Suppressor macrophage (primary cell): ENCODE results near the gene GPC3.
"Not testable (repeated sequence)": the region's sequence is repeated elsewhere in the genome, so short reads cannot be mapped to it uniquely, and the experiment has no call there.

Experiments
- DNase-seq, 4 experiments: peaks; one replicate each; pipeline ENCODE4 v3.0.0-alpha.2; 2020 to 2022

The GPC3 gene

GRCh38 chrX:133924548-133924947 lies 60.8 kb downstream of the GPC3 start:
- DNase-seq, result no peak

- DNase-seq, result no peak
Measured at GRCh38 chrX:133923548-133923947, 61.8 kb downstream of the GPC3 start.

- DNase-seq, result no peak
Measured at GRCh38 chrX:133923113-133923512, 62.3 kb downstream of the GPC3 start.

- DNase-seq, result peak in 2 of 4 experiments; percentile 1 to 2
Measured at GRCh38 chrX:133922390-133922771, 63.0 kb downstream of the GPC3 start.

- DNase-seq, result peak; percentile 6 to 48 (median 19)
Measured at GRCh38 chrX:133921764-133922389, 63.5 kb downstream of the GPC3 start.

GRCh38 chrX:133921086-133921485 lies 64.3 kb downstream of the GPC3 start:
- DNase-seq, result no peak

- no peak for DNase-seq
Measured at GRCh38 chrX:133918361-133918771, 67.0 kb downstream of the GPC3 start.

- DNase-seq, result no peak
Measured at GRCh38 chrX:133916984-133917722, 68.2 kb downstream of the GPC3 start.

GRCh38 chrX:133913658-133914388 lies 71.6 kb downstream of the GPC3 start:
- DNase-seq, result no peak

GRCh38 chrX:133913009-133913408 lies 72.4 kb downstream of the GPC3 start:
- DNase-seq, result no peak

GRCh38 chrX:133911825-133912495 lies 73.4 kb downstream of the GPC3 start:
- no peak for DNase-seq

GRCh38 chrX:133910539-133910938 lies 74.9 kb downstream of the GPC3 start:
- DNase-seq, result no peak

GRCh38 chrX:133909888-133910287 lies 75.5 kb downstream of the GPC3 start:
- no peak for DNase-seq

- no peak for DNase-seq
Measured at GRCh38 chrX:133908223-133908955, 77.0 kb downstream of the GPC3 start.

GRCh38 chrX:133907606-133908005 lies 77.8 kb downstream of the GPC3 start:
- DNase-seq, result no peak

GRCh38 chrX:133905305-133905704 lies 80.1 kb downstream of the GPC3 start:
- DNase-seq, result no peak

- no peak for DNase-seq
Measured at GRCh38 chrX:133897593-133898163, 87.7 kb downstream of the GPC3 start.

- no peak for DNase-seq
Measured at GRCh38 chrX:133892337-133892736, 93.1 kb downstream of the GPC3 start.

- DNase-seq, result no peak
Measured at GRCh38 chrX:133888984-133889383, 96.4 kb downstream of the GPC3 start.

- not testable (repeated sequence) for DNase-seq
Measured at GRCh38 chrX:133888084-133888483, 97.3 kb downstream of the GPC3 start.

GRCh38 chrX:133884430-133885394 lies 100.7 kb downstream of the GPC3 start:
- DNase-seq, result no peak
